Natural killer cell (primary cell): ENCODE data around the gene ZNF646. TPM values are rescaled to one million over a fixed set of nuclear protein-coding genes. Genes with fewer than 3 reads are reported as not detected.
A peak's percentile ranks its signal among the peaks of the same experiment; 100 is the strongest.

Source experiments
- ATAC-seq, 3 donors: fragments of 150-1000 bp in 2 of 3; fragments of 200-7000 bp in 1 of 3; cut with Tn5 transposase; 1 replicate in 1 of 3; 2 replicates in 2 of 3; pipeline ENCODE4 v1.10.0; 2021; ENCODE audit warnings: mild to moderate bottlenecking in 2 of 3, moderate library complexity in 2 of 3
- DNase-seq, 2 donors: peaks; one replicate each; pipeline versions ENCODE4 v3.0.0 to v3.0.0-alpha.2; 2013 to 2021; ENCODE audit warnings: mixed read lengths in 1 of 2
- H3K27ac ChIP-seq: one replicate; pipeline ENCODE4 v1.5.1; 2013; ENCODE audit warnings: mild to moderate bottlenecking, low read length
- H3K27me3 ChIP-seq: one replicate; pipeline ENCODE4 v1.6.1; 2013; ENCODE audit warnings: low read length; ENCODE audit not compliant: control insufficient read depth, insufficient read depth
- H3K36me3 ChIP-seq: one replicate; pipeline ENCODE4 v1.6.1; 2013; ENCODE audit warnings: low read length; ENCODE audit not compliant: control insufficient read depth, insufficient read depth
- H3K4me1 ChIP-seq: one replicate; pipeline ENCODE4 v1.6.1; 2013; ENCODE audit warnings: low read length; ENCODE audit not compliant: control insufficient read depth, insufficient read depth
- H3K4me3 ChIP-seq: one replicate; pipeline ENCODE4 v1.5.1; 2013; ENCODE audit warnings: low read length
- H3K9me3 ChIP-seq: one replicate; pipeline ENCODE4 v1.6.1; 2013; ENCODE audit warnings: low read length; ENCODE audit not compliant: control insufficient read depth, insufficient read depth
- H3K27ac Mint-ChIP-seq, 2 donors: one replicate each; pipeline ENCODE4 v1.8.0; 2022; ENCODE audit warnings: mild to moderate bottlenecking in 2 of 2, mixed read lengths in 2 of 2, moderate library complexity in 1 of 2
- H3K27me3 Mint-ChIP-seq, 2 donors: one replicate each; pipeline ENCODE4 v1.8.0; 2022; ENCODE audit warnings: low read depth in 2 of 2, mixed read lengths in 2 of 2
- H3K36me3 Mint-ChIP-seq: one replicate; pipeline ENCODE4 v1.8.0; 2022; ENCODE audit warnings: mixed read lengths
- H3K4me1 Mint-ChIP-seq, 2 donors: one replicate each; pipeline ENCODE4 v1.8.0; 2022; ENCODE audit warnings: mixed read lengths in 2 of 2
- H3K4me3 Mint-ChIP-seq: one replicate; pipeline ENCODE4 v1.8.0; 2022; ENCODE audit warnings: mild to moderate bottlenecking, moderate library complexity, mixed read lengths
- H3K9me3 Mint-ChIP-seq, 2 donors: one replicate each; pipeline ENCODE4 v1.8.0; 2022; ENCODE audit warnings: mixed read lengths in 2 of 2
- WGBS: methylation state at CpG from one replicate; pipeline ENCODE4 v1.1.7; 2013; ENCODE audit warnings: missing lambda C conversion rate; ENCODE audit not compliant: insufficient coverage; 5-methylcytosine and 5-hydroxymethylcytosine counted together
- intact Hi-C: fragments of 100-400 bp; cut with micrococcal nuclease; formaldehyde crosslinking; loops from one replicate; pipeline ENCODE4 v1.14.2; 2022
- total RNA-seq, 4 donors: library from RNA; stranded (reverse); fragments of 120-200 nt in 1 of 4; gene quantifications; one replicate each; pipeline versions ENCODE4 v1.2.3 to v1.2.4, GENCODE V29; 2013 to 2022
- TF ChIP-seq, protein P1 (sequence below): fragments of 200-600 bp; IDR thresholded peaks from one replicate; pipeline ENCODE4 v1.8.0; 2022; ENCODE audit warnings: antibody characterized with exemption

ZNF646 gene
- total RNA-seq, 3 donors from 2014 or later (not counting 1 experiment from before 2014, with no cell fraction given): 22.0 to 31.1 (median 30.1) TPM

DNA sequence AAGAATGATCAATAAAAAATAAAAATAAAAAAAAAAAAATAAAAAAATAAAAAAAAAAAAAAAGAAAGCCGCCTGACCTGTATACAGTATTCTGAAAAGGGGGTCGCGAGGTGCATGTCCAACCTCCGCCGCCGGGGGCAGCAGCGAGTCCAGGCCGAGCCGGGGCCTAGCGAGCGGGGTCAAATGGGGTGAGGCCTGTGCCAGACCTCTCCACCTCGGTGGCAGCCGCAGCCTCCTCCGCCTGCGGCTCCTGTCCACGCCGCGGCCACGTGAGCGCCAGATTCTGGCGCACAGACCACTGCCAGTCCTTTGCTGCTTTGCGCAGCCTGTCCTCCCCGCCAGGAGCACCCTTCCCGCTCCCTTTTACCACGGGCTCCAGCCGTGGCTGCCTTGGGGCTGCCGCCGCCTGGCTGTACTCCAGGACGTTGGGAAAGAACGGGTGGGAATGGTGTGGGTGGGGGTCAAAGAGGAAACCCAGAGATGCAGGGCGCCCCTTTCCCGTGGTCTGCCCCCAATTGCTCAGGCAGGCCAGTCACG lies 31.5 kb downstream of the ZNF646 start:
- Mint-ChIP-seq H3K4me1 (peaks cover 19 to 25% of the 10 kb centered on the region in 2 donors), H3K9me3 (no peaks in the 10 kb centered on the region), H3K4me3 (peak overlapping the region; percentile 65), H3K27ac (peak overlapping the region; percentile 46 to 60), H3K27me3 (no peaks in the 10 kb centered on the region), H3K36me3 (no peaks in the 10 kb centered on the region)
- H3K27me3 ChIP-seq: no peaks in the 10 kb centered on the region
- ATAC-seq (peak; percentile 92 to 95 (median 94)), DNase-seq (peak; percentile 82 to 83)
- no peaks in the 10 kb centered on the region for H3K9me3 ChIP-seq
- intact Hi-C loops: loop anchor here (5.0 kb wide), 1 partner anchor 37 kb away; no protein-coding TSS in a partner anchor
- no peak overlapping the region for H3K4me3 ChIP-seq
- peaks cover 10% of the 10 kb centered on the region for H3K36me3 ChIP-seq
- no peak overlapping the region for H3K27ac ChIP-seq
- WGBS: 8% methylated on average over 30 of the region's 33 CpGs
- H3K4me1 ChIP-seq: peaks cover 21% of the 10 kb centered on the region
- TF ChIP-seq, protein P1, sequence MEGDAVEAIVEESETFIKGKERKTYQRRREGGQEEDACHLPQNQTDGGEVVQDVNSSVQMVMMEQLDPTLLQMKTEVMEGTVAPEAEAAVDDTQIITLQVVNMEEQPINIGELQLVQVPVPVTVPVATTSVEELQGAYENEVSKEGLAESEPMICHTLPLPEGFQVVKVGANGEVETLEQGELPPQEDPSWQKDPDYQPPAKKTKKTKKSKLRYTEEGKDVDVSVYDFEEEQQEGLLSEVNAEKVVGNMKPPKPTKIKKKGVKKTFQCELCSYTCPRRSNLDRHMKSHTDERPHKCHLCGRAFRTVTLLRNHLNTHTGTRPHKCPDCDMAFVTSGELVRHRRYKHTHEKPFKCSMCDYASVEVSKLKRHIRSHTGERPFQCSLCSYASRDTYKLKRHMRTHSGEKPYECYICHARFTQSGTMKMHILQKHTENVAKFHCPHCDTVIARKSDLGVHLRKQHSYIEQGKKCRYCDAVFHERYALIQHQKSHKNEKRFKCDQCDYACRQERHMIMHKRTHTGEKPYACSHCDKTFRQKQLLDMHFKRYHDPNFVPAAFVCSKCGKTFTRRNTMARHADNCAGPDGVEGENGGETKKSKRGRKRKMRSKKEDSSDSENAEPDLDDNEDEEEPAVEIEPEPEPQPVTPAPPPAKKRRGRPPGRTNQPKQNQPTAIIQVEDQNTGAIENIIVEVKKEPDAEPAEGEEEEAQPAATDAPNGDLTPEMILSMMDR: peak; percentile 74

DNA sequence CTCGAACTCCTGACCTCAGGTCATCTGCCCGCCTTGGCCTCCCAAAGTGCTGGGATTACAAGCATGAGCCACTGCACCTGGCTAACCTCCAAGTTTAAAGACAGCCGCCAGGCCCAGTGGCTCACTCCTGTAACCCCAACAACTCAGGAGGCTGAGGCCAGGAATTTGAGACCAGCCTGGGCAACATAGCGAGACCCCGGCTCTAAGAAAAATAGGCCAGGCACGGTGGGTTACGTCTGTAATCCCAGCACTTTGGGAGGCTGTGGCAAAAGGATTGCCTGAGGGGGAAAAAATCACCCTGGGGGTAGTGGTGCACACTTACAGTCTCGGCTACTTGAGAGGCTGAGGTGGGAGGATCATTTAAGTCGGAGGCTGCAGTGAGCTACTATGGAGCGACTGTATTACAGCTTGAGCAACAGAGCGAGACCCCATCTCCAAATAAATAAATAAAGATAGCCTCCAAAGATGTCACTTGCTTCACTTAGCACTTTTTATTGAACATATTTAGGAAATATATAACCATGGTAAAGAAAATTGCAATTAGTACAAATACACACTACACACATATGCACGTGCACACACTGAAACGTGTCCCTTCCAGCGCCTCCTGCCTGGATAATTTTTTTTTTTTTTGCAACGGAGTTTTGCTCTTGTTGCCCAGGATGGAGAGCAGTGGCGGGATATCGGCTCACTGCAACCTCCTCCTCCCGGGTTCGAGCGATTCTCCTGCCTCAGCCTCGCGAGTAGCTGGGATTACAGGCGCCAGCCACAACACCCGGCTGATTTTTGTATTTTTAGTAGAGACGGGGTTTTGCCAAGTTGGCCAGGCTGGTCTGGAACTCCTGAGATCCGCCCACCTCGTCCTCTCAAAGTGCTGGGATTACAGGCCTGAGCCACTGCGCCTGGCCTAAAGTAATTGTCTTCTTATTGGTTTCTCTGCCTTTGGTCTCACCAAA lies 32.6 kb downstream of the ZNF646 start:
- Mint-ChIP-seq H3K27ac (peak overlapping the region in 1 of 2 donors; percentile 64), H3K9me3 (no peaks in the 10 kb centered on the region), H3K4me3 (no peak overlapping the region), H3K36me3 (no peaks in the 10 kb centered on the region), H3K4me1 (peaks cover 19 to 25% of the 10 kb centered on the region in 2 donors), H3K27me3 (no peaks in the 10 kb centered on the region)
- Histone ChIP-seq H3K36me3 (peaks cover 19% of the 10 kb centered on the region), H3K9me3 (no peaks in the 10 kb centered on the region), H3K4me1 (peaks cover 21% of the 10 kb centered on the region), H3K27me3 (no peaks in the 10 kb centered on the region), H3K4me3 (no peak overlapping the region), H3K27ac (no peak overlapping the region)
- TF ChIP-seq, protein P1: no peak
- 95% methylated on average over 25 of the region's 28 CpGs for WGBS
- DNase-seq (no peak), ATAC-seq (no peak)
- intact Hi-C loops: loop anchor here (5.0 kb wide), 1 partner anchor 36 kb away; no protein-coding TSS in a partner anchor

DNA sequence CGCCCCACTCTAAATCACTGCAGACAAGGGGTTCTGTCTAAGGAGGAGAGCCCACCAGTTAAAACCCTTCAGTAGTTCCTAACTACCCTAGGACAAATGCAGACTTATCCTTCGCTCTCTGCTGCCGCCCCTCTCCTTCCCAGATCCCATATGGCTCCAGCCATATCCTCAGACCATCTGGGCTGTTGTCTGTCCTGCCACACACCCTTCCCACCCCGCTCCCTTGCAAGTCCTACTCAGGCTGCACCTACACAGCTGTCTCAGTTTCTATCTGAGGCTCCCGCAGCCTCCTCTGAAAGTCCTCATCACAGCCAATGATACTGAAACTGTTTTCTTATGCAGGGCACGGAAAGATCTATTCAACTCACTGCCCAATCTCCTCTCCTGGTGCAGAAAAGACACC lies 33.2 kb downstream of the ZNF646 start:
- Mint-ChIP-seq H3K36me3 (no peaks in the 10 kb centered on the region), H3K27me3 (no peaks in the 10 kb centered on the region), H3K4me3 (peak overlapping the region; percentile 89), H3K4me1 (peaks cover 19 to 25% of the 10 kb centered on the region in 2 donors), H3K9me3 (no peaks in the 10 kb centered on the region), H3K27ac (peak overlapping the region; percentile 64 to 76)
- Histone ChIP-seq H3K4me3 (no peak overlapping the region), H3K27me3 (no peaks in the 10 kb centered on the region), H3K9me3 (no peaks in the 10 kb centered on the region), H3K27ac (no peak overlapping the region), H3K4me1 (peaks cover 21% of the 10 kb centered on the region), H3K36me3 (peaks cover 23% of the 10 kb centered on the region)
- ATAC-seq: no peak
- TF ChIP-seq, protein P1: no peak
- intact Hi-C loops: loop anchor here (5.0 kb wide), 1 partner anchor 35 kb away; no protein-coding TSS in a partner anchor
- WGBS: 83% methylated on average over 6 of the region's 6 CpGs
- DNase-seq: no peak
